Measurements from ENCODE around the gene GCSAM.
"Not testable (repeated sequence)": the region's sequence is repeated elsewhere in the genome, so short reads cannot be mapped to it uniquely, and the experiment has no call there.

GCSAM gene

DNA sequence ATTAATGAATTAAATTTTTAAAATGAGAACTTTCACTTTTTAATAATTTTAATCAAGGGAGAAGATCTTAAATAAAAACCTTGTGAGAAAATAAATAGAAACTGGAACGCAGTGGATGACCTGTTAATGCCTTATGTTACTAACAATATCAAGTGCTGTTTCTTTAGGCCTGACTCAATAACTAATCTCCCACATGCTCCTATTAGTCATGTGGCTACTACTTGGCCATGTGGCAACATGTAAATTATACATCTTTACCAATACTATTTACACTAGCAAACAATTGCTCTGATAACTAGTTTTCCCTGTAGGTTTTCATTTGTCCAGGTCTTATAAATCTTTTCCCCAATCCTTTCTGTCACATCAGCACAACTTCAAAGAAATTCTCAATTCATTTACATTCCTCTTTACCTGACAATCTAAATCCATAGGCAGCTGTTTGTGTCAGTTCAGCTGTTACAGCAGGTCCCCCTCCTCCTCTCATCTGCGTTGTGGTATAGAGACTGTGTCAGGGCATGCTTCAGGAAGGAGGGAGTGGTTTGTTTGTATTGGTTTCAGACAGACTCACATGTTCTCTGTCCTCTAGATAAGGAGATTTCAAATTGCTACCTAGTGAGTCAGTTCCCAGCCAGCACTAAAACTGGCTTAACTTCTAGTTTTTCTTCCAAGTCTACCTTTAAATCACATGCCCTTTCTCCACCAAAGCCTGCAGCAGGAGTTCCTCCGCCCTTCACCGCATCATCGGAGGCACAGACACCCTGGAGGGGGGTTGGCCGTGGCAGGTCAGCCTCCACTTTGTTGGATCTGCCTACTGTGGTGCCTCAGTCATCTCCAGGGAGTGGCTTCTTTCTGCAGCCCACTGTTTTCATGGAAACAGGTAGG lies 58.2 kb downstream of the GCSAM start:
- no peak for DNase-seq

DNA sequence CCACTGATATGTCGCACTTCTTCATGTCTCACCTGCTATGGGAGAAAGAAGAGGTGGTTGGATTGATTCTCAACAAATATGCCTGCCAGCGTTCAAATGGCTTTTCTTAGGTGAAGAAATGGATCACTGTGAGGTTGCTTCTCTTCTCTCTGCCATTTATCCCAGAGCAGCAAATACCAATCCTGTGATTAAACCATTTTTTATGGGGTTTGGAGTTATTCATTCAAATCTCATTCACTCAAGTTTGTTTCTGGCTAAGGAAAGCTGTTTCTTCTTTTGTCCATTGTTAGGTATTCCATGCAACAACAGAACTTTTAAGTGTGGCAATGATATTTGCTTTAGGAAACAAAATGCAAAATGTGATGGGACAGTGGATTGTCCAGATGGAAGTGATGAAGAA lies 59.0 kb downstream of the GCSAM start:
- no peak for DNase-seq

DNA sequence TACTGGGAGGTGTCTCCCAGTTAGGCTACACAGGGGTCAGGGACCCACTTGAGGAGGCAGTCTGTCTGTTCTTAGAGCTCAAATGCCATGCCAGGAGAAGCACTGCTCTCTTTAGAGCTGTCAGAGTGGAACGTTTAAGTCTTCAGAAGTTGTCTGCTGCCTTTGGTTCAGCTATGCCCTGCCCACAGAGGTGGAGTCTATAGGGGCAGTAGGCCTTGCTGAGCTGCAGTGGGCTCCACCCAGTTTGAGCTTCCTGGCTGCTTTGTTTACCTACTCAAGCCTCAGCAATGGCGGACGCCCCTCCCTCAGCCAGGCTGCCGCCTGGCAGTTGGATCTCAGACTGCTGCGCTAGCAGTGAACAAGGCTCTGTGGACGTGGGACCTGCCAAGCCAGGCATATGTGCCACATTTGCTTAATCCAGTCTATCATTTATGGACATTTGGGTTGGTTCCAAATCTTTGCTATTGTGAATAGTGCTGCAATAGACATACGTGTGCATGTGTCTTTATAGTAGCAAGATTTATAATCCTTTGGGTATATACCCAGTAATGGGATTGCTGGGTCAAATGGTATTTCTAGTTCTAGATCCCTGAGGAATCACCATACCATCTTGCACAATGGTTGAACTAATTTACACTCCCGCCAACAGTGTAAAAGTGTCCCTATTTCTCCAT lies 60.5 kb downstream of the GCSAM start:
- not testable (repeated sequence) for DNase-seq
